ENCODE results near the gene GPR21. TPM values are rescaled to one million over a fixed set of nuclear protein-coding genes. Genes with fewer than 3 reads are reported as not detected.
A peak's percentile ranks its signal among the peaks of the same experiment; 100 is the strongest.

GPR21 gene
- total RNA-seq, 1 donor from 2014 or later = 0.68 TPM

DNA sequence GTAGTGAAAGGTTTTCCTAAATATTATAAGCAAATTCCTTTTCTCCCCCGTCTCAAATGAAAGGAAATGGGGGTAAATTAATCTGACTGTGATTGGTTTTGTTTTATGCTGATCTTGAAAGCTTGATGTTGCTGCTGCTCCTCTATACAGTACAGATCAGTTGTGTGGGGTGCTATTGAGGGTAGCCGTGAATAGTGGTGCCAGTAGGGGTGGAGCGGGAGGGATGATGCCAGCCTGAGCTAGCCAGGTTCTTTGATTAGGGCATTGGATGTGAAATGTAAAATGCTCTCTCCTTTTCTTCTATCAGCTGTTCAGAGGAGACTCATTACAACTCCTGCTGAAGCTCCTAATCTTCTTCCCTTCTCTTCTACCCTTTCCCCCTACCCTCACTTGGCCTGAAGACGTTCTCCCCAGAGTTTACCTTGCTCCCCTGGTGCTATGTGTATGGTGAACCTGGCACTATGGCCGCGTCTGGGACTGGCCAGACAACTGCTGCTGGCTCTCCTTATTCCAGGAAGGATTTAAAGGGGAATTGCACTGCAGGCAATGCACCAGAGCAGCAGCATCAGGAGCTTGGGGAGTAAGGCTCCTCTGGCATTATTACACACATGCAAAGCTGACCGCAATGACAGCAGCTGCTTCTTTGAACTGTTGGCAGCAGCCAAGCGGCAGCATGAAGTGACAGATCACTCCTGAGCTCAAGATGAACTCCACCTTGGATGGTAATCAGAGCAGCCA, 566 bp downstream of the GPR21 start:
- no peak for DNase-seq

DNA sequence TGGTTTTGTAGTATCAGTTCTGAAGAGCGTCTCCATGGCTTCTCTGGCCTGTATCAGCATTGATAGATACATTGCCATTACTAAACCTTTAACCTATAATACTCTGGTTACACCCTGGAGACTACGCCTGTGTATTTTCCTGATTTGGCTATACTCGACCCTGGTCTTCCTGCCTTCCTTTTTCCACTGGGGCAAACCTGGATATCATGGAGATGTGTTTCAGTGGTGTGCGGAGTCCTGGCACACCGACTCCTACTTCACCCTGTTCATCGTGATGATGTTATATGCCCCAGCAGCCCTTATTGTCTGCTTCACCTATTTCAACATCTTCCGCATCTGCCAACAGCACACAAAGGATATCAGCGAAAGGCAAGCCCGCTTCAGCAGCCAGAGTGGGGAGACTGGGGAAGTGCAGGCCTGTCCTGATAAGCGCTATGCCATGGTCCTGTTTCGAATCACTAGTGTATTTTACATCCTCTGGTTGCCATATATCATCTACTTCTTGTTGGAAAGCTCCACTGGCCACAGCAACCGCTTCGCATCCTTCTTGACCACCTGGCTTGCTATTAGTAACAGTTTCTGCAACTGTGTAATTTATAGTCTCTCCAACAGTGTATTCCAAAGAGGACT, 1.5 kb downstream of the GPR21 start:
- DNase-seq = no peak

DNA sequence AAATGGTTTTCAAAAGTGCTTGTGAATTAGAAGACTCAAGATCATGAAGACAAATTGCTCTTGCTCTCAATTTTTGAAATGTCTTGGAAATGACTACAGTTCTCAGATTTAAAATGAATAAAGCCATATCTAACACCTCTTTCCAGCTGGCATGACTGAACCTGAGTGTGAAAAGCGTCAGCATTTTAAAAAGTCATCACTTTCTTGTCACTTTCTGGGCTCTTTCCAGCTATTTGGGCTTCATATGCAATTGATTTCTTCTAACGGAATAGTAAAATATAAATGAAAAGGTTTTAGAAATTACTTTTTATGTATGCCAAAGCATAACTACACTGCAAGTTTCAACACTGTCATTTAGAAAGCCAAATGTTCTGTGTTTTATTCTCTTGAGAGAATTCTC, 2.3 kb downstream of the GPR21 start:
- DNase-seq = no peak

DNA sequence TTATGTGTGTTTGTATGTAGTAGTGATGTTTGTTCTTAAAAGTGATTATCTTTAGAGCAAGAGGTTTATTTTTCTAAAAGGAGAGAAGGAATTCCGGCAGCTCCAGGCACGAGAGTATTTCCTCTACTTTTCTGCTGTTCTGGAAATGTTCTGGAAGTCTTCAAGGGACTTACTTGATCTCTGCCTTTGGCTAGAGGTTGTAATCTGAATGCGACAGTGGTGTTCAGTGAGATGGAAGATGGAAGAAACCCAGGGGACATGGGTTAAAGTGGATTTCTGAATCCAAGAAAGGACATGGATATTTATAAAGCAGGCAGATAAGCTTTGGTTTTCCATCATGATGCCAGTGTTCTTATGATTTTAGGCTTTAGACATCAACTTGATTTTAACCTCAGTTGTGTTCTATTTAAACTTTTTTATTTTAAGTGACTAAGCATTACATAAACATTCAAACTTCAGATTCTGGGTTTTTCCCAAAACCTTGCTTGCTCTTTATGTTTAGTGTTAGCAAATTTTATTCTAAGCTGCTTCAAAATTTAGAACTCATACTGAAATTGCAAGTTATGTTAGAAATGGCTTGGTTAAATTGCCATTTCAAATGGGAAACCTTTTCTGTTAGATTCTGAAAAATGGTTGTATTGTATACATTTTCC, 3.6 kb downstream of the GPR21 start:
- DNase-seq = no peak

GRCh38 chr9:123039617-123040219, 6.3 kb downstream of the GPR21 start:
- no peak for DNase-seq

- no peak for DNase-seq
Observed at GRCh38 chr9:123040801-123041200, 7.3 kb downstream of the GPR21 start.

GRCh38 chr9:123041489-123041888, 8.0 kb downstream of the GPR21 start:
- DNase-seq = no peak

GRCh38 chr9:123043081-123043939, 9.8 kb downstream of the GPR21 start:
- DNase-seq = peak; percentile 62

GRCh38 chr9:123044586-123044985, 11.1 kb downstream of the GPR21 start:
- DNase-seq = no peak

- DNase-seq = no peak
Observed at GRCh38 chr9:123046406-123047195, 13.1 kb downstream of the GPR21 start.

DNA sequence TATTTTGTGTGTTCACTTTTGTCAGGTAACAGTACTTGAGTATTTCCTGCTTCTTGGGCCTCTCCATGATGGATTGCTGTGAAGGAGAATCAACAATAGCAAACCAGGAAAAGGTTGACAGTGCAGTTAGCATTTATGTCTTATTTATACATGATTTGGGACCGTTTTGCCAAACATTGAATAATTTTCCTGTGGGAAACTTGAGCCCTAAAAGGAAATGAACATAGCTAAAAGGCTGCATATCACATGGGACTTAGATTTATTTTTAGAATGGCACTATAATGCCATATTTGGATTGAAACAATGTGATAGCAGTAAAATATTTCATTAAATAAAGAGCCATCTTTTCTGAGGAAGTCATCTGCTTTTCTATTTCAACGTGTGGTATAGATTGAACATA, 15.3 kb downstream of the GPR21 start:
- peak; percentile 89 for DNase-seq

GRCh38 chr9:123049589-123050222, 16.2 kb downstream of the GPR21 start:
- DNase-seq = peak; percentile 79

DNA sequence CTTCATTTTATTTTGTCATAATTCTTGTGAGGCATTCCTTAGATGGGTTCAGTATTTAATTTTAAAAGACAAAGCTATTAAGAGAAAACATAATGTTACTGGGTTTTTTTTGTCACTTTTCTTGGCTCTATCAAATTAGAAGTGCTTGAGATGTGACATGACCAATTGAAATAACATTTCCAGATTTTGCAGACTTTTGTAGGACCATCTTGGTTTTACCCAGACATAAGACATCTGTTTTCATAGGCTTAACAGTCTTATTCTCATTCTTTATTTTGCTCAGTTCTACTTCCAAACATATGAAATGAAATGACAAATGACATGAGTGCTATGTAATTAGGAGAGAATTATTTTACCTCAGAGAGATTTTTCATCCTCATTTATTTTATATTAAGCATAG, 19.6 kb downstream of the GPR21 start:
- no peak for DNase-seq

- peak; percentile 17 for DNase-seq
Observed at GRCh38 chr9:123053711-123054110, 20.2 kb downstream of the GPR21 start.

DNA sequence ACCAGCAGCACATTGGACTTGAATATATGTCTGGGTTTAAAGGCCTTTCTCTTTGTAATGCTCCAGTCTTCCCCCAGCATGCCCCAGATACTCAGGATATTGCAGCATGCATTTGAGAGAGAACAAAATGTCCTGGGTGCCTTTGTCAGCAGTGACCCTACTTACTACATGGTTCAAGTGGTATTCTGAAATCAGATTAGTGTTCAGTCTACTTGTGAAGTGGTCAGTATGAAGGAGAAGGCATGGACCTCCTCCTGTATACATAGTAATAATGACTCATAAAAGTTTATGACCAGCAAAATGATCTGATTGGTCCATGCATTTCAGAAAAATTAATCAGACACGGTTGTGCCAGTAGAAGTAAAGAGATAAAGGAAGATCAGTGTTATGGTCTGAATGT, 25.4 kb downstream of the GPR21 start:
- DNase-seq = no peak

DNA sequence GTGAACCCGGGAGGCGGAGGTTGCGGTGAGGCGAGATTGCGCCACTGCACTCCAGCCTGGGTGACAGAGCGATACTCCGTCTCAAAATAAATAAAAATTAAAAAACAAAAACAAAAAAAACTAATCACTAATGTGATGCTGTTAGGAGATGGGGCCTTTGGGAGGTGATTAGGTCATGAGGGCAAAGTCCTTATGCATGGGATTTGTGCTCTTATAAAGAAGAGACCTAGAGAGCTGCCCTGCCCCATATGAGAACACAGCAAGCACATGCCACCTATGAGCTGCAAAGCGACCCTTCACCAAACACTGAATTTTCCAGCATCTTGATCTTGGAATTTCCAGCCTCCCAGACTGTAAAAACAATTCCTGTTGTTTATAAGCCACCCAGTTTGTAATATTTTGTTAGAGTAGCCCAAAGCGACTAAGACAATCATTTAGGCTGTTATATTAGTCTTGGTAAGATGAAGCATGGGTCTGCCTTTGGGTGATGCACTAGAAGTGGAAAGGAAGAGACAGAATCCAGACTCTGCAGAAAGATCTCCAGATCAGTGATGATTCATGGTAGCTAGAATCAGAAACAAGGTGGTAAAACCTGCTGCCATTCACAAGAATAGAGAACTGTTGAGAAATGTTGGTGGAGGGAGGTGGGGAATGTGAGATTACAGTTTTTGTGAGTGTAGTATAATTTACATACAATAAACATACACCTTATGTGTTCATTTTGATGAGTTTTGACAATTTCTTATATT, 26.2 kb downstream of the GPR21 start:
- no peak for DNase-seq

DNA sequence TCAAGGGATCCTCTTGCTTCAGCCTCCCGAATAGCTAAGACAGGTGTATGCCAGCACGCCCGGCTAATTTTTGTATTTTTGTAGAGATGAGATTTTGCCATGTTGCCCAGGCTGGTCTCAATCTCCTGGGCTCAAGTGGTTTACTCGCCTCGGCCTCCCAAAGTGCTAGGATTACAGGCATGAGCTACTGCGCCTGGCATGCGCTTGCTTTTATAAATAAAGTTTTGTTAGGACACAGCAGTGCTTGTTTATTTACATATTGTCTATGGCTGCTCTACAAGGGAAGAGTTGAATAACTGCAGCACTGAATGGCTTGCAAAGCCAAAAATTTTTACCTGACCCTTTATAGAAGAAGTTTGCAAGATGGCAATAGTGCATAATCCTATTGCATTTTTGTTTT, 27.7 kb downstream of the GPR21 start:
- DNase-seq = no peak

DNA sequence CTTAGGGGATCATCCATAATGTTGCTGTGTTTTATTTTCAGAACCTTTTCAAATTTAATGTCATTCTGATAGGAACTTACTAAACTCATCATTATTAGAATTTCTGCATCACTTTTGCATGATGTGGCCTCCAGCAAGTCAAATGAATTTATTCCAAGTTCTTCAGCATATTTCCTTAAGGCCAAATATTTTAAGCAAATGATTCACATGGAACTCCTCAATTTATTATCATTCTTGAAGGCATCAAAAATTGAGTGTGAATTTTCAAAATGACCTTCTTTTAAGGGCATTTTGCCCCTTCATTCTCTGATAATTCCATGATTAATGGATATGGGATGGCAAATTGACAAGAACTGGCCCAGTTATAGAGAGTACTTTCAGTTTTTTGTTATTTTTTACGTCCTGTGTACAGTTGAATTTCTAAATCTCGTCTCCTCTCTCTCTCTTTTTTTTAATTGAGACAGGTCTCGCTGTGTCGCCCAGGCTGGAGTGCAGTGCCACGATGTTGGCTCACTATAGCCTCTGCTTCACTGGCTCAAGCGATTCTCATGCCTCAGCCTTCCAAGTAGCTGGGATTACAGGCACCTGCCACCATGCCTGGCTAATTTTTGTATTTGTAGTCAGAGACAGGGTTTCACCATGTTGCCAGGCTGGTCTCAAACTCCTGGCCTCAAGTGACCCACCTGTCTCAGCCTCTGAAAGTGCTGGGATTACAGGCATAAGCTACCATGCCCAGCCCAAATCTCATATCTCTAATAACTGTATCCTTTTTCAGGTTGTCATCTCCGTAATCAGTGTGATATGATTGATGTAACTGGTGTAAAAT, 29.1 kb downstream of the GPR21 start:
- no peak for DNase-seq

DNA sequence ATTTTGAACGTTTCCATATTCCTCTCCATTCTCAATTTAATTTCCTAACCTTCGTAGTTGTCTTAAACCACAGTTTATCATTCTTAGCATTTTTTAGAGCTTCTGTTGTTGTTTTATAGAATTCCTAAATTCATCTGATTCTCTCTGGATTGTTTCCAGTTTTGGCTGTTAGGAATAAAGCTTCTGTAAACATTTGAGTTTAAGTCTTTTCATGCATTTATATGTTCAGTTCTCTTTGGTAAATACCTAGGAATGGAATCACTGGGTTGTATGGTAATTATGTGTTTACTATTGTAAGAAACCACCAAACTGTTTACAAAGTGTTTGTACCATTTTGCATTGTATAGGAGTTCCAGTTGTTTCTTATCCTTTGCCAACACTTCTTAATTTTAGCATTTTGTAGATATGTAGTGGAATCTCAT, 29.7 kb downstream of the GPR21 start:
- no peak for DNase-seq

GRCh38 chr9:123063896-123064295, 30.4 kb downstream of the GPR21 start:
- DNase-seq = no peak
